Vagina (tissue), 2 donors: ENCODE measurements around the gene SMAP2. TPM values are rescaled to one million over a fixed set of nuclear protein-coding genes. Genes with fewer than 3 reads are reported as not detected.

Experiments used
- DNase-seq, 2 donors: peaks; one replicate each; pipeline ENCODE4 v3.0.0-alpha.2; 2017; ENCODE audit errors: extremely low spot score in 2 of 2
- H3K27ac ChIP-seq: fragments of 200-600 bp; sonication (generic); one replicate; pipeline ENCODE4 v1.5.1; 2019
- H3K27me3 ChIP-seq: fragments of 200-600 bp; sonication (generic); one replicate; pipeline ENCODE4 v1.5.1; 2019
- H3K36me3 ChIP-seq, 2 donors: fragments of 200-600 bp; sonication (generic); one replicate each; pipeline ENCODE4 v1.5.1; 2017 to 2019
- H3K4me1 ChIP-seq: fragments of 200-600 bp; sonication (generic); one replicate; pipeline ENCODE4 v1.5.1; 2019
- H3K4me3 ChIP-seq, 2 donors: fragments of 200-600 bp; sonication (generic); 1 replicate in 1 of 2; 2 replicates in 1 of 2; pipeline ENCODE4 v1.5.1; 2016 to 2019
- H3K9me3 ChIP-seq: fragments of 200-600 bp; sonication (generic); one replicate; pipeline ENCODE4 v1.5.1; 2019
- CTCF ChIP-seq, 3 experiments: fragments of 450-650 bp in 2 of 3; fragments of 200-600 bp in 1 of 3; sonication (generic) in 1 of 3; IDR thresholded peaks; one replicate each; pipeline ENCODE4 v1.5.1; 2017 to 2019; ENCODE audit warnings: antibody characterized with exemption in 3 of 3, mild to moderate bottlenecking in 2 of 3, moderate library complexity in 2 of 3
- POLR2A ChIP-seq, 2 donors: fragments of 450-650 bp; IDR thresholded peaks; one replicate each; pipeline ENCODE4 v1.6.1; 2017; ENCODE audit warnings: antibody characterized with exemption in 2 of 2, mild to moderate bottlenecking in 2 of 2, moderate library complexity in 2 of 2
- POLR2AphosphoS5 ChIP-seq, 2 donors: sonication (generic); formaldehyde crosslinking; IDR thresholded peaks; one replicate each; pipeline ENCODE4 v1.9.0; 2017; ENCODE audit warnings: antibody characterized with exemption in 2 of 2, mild to moderate bottlenecking in 2 of 2, low read depth in 1 of 2; ENCODE audit not compliant: insufficient read depth in 1 of 2
- intact Hi-C: fragments of 100-400 bp; cut with DNase I; formaldehyde crosslinking; loops from one replicate; pipeline ENCODE4 v1.15.1; 2023
- total RNA-seq: library from RNA; depleted of rRNA; stranded (reverse); fragments of >200 nt; gene quantifications from one replicate; pipeline ENCODE4 v1.2.3, GENCODE V29; 2016

Gene SMAP2
- total RNA-seq, 1 donor from 2014 or later: 24.8 TPM

- Histone ChIP-seq H3K9me3 (no peaks in the 10 kb centered on the region), H3K27ac (no peak overlapping the region), H3K27me3 (no peaks in the 10 kb centered on the region), H3K36me3 (no peaks in the 10 kb centered on the region), H3K4me3 (no peak overlapping the region), H3K4me1 (no peaks in the 10 kb centered on the region)
- DNase-seq: no peak
- intact Hi-C loops: no loop called here
- TF ChIP-seq CTCF (IDR thresholded peaks at IDR 0.05) (no peak), POLR2AphosphoS5 (IDR thresholded peaks at IDR 0.05; ENCODE audit: insufficient read depth in 1 of 2, low read depth in 1 of 2) (no peak), POLR2A (IDR thresholded peaks at IDR 0.05) (no peak)
These were observed 65.7 kb downstream of the SMAP2 start for GRCh38 chr1:40439247-40439646.

- H3K27ac ChIP-seq: peak within 1 kb of the TSS; percentile 64
- TF ChIP-seq CTCF (IDR thresholded peaks at IDR 0.05) (no peak), POLR2AphosphoS5 (IDR thresholded peaks at IDR 0.05; ENCODE audit: insufficient read depth in 1 of 2, low read depth in 1 of 2) (peak in 1 of 2 donors; percentile 65), POLR2A (IDR thresholded peaks at IDR 0.05) (no peak)
- peak within 1 kb of the TSS; percentile 65 to 78 for H3K4me3 ChIP-seq
- H3K9me3 ChIP-seq: peaks cover 3% of the 10 kb centered on the region
- intact Hi-C loops: no loop called here
- no peaks in the 10 kb centered on the region for H3K27me3 ChIP-seq
- no peaks in the 10 kb centered on the region for H3K36me3 ChIP-seq
- peaks cover 6% of the 10 kb centered on the region for H3K4me1 ChIP-seq
- DNase-seq: no peak
These were observed 76.4 kb downstream of the SMAP2 start, which contains the start of gene ZFP69B for GRCh38 chr1:40449684-40450494. TSS of gene ZFP69B (plus strand) at chr1:40450476. CDS start at chr1:40450962, 486 bp downstream.

- TF ChIP-seq POLR2AphosphoS5 (IDR thresholded peaks at IDR 0.05; ENCODE audit: insufficient read depth in 1 of 2, low read depth in 1 of 2) (no peak), CTCF (IDR thresholded peaks at IDR 0.05) (no peak), POLR2A (IDR thresholded peaks at IDR 0.05) (no peak)
- peaks cover 6% of the 10 kb centered on the region for H3K4me1 ChIP-seq
- no peaks in the 10 kb centered on the region for H3K27me3 ChIP-seq
- intact Hi-C loops: no loop called here
- no peak for DNase-seq
- H3K4me3 ChIP-seq: peak overlapping the region; percentile 65 to 78
- no peaks in the 10 kb centered on the region for H3K9me3 ChIP-seq
- H3K27ac ChIP-seq: peak overlapping the region; percentile 64
- peaks cover 0 to 5% of the 10 kb centered on the region in 2 donors for H3K36me3 ChIP-seq
These were observed 77.1 kb downstream of the SMAP2 start for GRCh38 chr1:40450495-40451237.

- intact Hi-C loops: no loop called here
- H3K4me3 ChIP-seq: no peak overlapping the region
- DNase-seq: no peak
- H3K27ac ChIP-seq: no peak overlapping the region
- H3K9me3 ChIP-seq: peaks cover 1% of the 10 kb centered on the region
- peaks cover 6% of the 10 kb centered on the region for H3K4me1 ChIP-seq
- no peaks in the 10 kb centered on the region for H3K27me3 ChIP-seq
- H3K36me3 ChIP-seq: peaks cover 0 to 5% of the 10 kb centered on the region in 2 donors
- TF ChIP-seq POLR2A (IDR thresholded peaks at IDR 0.05) (no peak), CTCF (IDR thresholded peaks at IDR 0.05) (no peak), POLR2AphosphoS5 (IDR thresholded peaks at IDR 0.05; ENCODE audit: insufficient read depth in 1 of 2, low read depth in 1 of 2) (no peak)
These were observed 77.7 kb downstream of the SMAP2 start for GRCh38 chr1:40451238-40451585.
